Measurements from ENCODE around the gene NUTF2. TPM values are rescaled to one million over a fixed set of nuclear protein-coding genes. Genes with fewer than 3 reads are reported as not detected.

NUTF2 gene
- total and polyA plus RNA-seq, 10 of the 15 experiments (the other 5 are each of a cell fraction or from before 2014, with no cell fraction given), result 116 to 342 (median 202) TPM

- TF ChIP-seq MLLT1 (IDR thresholded peaks at IDR 0.05), result no peak; the same call in 1 of the 2 replicates
- TF ChIP-seq CHD2 (IDR thresholded peaks at IDR 0.05; ENCODE audit: borderline replicate concordance, low read depth, low read length), result peak; percentile 87
- TF ChIP-seq EP300 (IDR thresholded peaks at IDR 0.05; ENCODE audit: borderline replicate concordance in 1 of 2, control insufficient read depth in 1 of 2, low read depth in 2 of 2, low read length in 2 of 2), result no peak
- TF ChIP-seq GATAD2B (conservative IDR thresholded peaks at IDR 0.05; ENCODE audit: low read depth), result peak; percentile 58
- TF ChIP-seq TBL1XR1 (IDR thresholded peaks at IDR 0.05; ENCODE audit: low read depth, low read length), result peak; percentile 80
- TF ChIP-seq ZZZ3 (IDR thresholded peaks at IDR 0.05; ENCODE audit: control insufficient read depth, insufficient read length, low read depth), result no peak
- TF ChIP-seq REST (IDR thresholded peaks at IDR 0.05; ENCODE audit: low read depth, low read length), result peak; percentile 47; the same call in 1 of the 2 replicates
- TF ChIP-seq ZNF207 (IDR thresholded peaks at IDR 0.05; ENCODE audit: borderline replicate concordance), result 0 out of 2 replicates have a peak, but pooled peaks have one; percentile 85
- 0 out of 4 replicates have a peak, but pooled peaks of 1 of the 2 experiments have one; percentile 7 for TF ChIP-seq SRF (IDR thresholded peaks at IDR 0.05; ENCODE audit: low read depth in 2 of 2, low read length in 2 of 2)
- TF ChIP-seq PML (IDR thresholded peaks at IDR 0.05; ENCODE audit: low read length), result no peak
- no peak for TF ChIP-seq FOXM1 (IDR thresholded peaks at IDR 0.05; ENCODE audit: low read depth, low read length)
- no peak for TF ChIP-seq ZNF592 (IDR thresholded peaks at IDR 0.05)
- peak; percentile 93 for TF ChIP-seq TARDBP (IDR thresholded peaks at IDR 0.05; ENCODE audit: borderline replicate concordance)
- peak; percentile 96 for TF ChIP-seq SIN3A (IDR thresholded peaks at IDR 0.05; ENCODE audit: low read depth, low read length)
- no peak for TF ChIP-seq RELA (IDR thresholded peaks at IDR 0.05; ENCODE audit: borderline replicate concordance, partially characterized antibody)
- TF ChIP-seq ATF7 (IDR thresholded peaks at IDR 0.05; ENCODE audit: low read depth), result peak; percentile 52
- no peak for TF ChIP-seq EZH2 (IDR thresholded peaks at IDR 0.05; ENCODE audit: borderline replicate concordance, control insufficient read depth, low read depth, low read length)
Measured at GRCh38 chr16:67806428-67807147, 40.1 kb upstream of the NUTF2 start, which contains the start of the genes RANBP10 and TSNAXIP1 (continued).

Data from GM12878 (cell line).